HG02870 (cell line): ENCODE data around the gene NDUFAF8.

Source experiments
- ATAC-seq: cut with Tn5 transposase; IDR thresholded peaks from one replicate; pipeline ENCODE4 v1.9.1; 2021; ENCODE audit warnings: mild to moderate bottlenecking, moderate library complexity; ENCODE audit not compliant: unreplicated experiment

The NDUFAF8 gene

GRCh38 chr17:81238815-81239713, at the start of gene NDUFAF8, which contains the start of gene TEPSIN:
TSS of gene NDUFAF8 (plus strand) at chr17:81239318. CDS start at chr17:81239364, 46 bp downstream.
TSS of gene TEPSIN (minus strand) at chr17:81239055. CDS start at chr17:81239033, 22 bp downstream.
- peak; percentile 91 for ATAC-seq

- ATAC-seq: no peak
Observed at GRCh38 chr17:81189670-81190530, 49.2 kb upstream of the NDUFAF8 start.

- no peak for ATAC-seq
Observed at GRCh38 chr17:81190591-81190990, 48.5 kb upstream of the NDUFAF8 start.

- ATAC-seq: no peak
Observed at GRCh38 chr17:81191116-81191515, 48.0 kb upstream of the NDUFAF8 start.

- no peak for ATAC-seq
Observed at GRCh38 chr17:81191646-81192045, 47.5 kb upstream of the NDUFAF8 start.

- ATAC-seq: no peak
Observed at GRCh38 chr17:81192386-81193050, 46.6 kb upstream of the NDUFAF8 start.

- ATAC-seq: no peak
Observed at GRCh38 chr17:81193051-81193410, 46.1 kb upstream of the NDUFAF8 start.

GRCh38 chr17:81193470-81194224, 45.5 kb upstream of the NDUFAF8 start:
- ATAC-seq: no peak

- ATAC-seq: no peak
Observed at GRCh38 chr17:81194225-81194760, 44.8 kb upstream of the NDUFAF8 start.

GRCh38 chr17:81194941-81195901, 43.9 kb upstream of the NDUFAF8 start:
- no peak for ATAC-seq

- ATAC-seq: no peak
Observed at GRCh38 chr17:81195941-81196495, 43.1 kb upstream of the NDUFAF8 start.

GRCh38 chr17:81196505-81197408, 42.4 kb upstream of the NDUFAF8 start:
- no peak for ATAC-seq

- no peak for ATAC-seq
Observed at GRCh38 chr17:81197409-81197795, 41.7 kb upstream of the NDUFAF8 start.

GRCh38 chr17:81197831-81198490, 41.2 kb upstream of the NDUFAF8 start:
- no peak for ATAC-seq

GRCh38 chr17:81198826-81199481, 40.2 kb upstream of the NDUFAF8 start:
- ATAC-seq: no peak

- ATAC-seq: no peak
Observed at GRCh38 chr17:81199482-81199830, 39.7 kb upstream of the NDUFAF8 start.

GRCh38 chr17:81200201-81200600, 38.9 kb upstream of the NDUFAF8 start:
- no peak for ATAC-seq
